HCT116 (cell line): Measurements from ENCODE around the gene SH2D3C. TPM values are rescaled to one million over a fixed set of nuclear protein-coding genes. Genes with fewer than 3 reads are reported as not detected.

Experiments used
- ATAC-seq: fragments of 200-7000 bp; cut with Tn5 transposase; 2 replicates; pipeline ENCODE4 v1.9.1; 2020; ENCODE audit warnings: mild to moderate bottlenecking, moderate library complexity
- BruUV-seq: library from RNA; stranded (reverse); fragments of 400-500 nt; replicated peaks from 2 replicates; lab custom pipeline; 2021; lab: Mats Ljungman, UMichigan
- CTCF ChIA-PET: fragments of 300-600 bp; sonication (Branson Sonifier 250); formaldehyde crosslinking; loops from one replicate; lab custom pipeline; 2021; ENCODE audit warnings: antibody characterized with exemption; lab: Charles Lee
- POLR2A ChIA-PET: fragments of 300-600, 350-600 bp; sonication (Branson Sonifier 250); formaldehyde crosslinking; loops from one replicate; lab custom pipeline; 2021; ENCODE audit warnings: antibody characterized with exemption; lab: Charles Lee
- RAD21 ChIA-PET, 2 experiments: fragments of 300-600 bp; sonication (Branson Sonifier 250); formaldehyde crosslinking; loops; one replicate each; lab custom pipeline; 2023; ENCODE audit warnings: low total read pairs in 2 of 2; ENCODE audit not compliant: uncharacterized antibody in 2 of 2, unreplicated experiment in 2 of 2, low non-redundant PET in 1 of 2; lab: Charles Lee
- DNase-seq: peaks from one replicate; pipeline ENCODE4 v3.0.0-alpha.2; 2010; ENCODE audit warnings: low read depth, low spot score
- H2AFZ ChIP-seq: fragments of 200-600 bp; shearing (Covaris generic), sonication (generic); 2 replicates; pipeline ENCODE4 v1.6.1; 2017; ENCODE audit warnings: low read depth, mixed run types, mixed read lengths, antibody characterized with exemption, low read length; ENCODE audit not compliant: poor library complexity, severe bottlenecking
- H3K27ac ChIP-seq: 2 replicates; pipeline ENCODE4 v1.5.1; 2012; ENCODE audit warnings: low read depth, low read length
- H3K27me3 ChIP-seq: fragments of 200-600 bp; sonication (generic); 2 replicates; pipeline ENCODE4 v1.6.1; 2016; ENCODE audit warnings: mixed run types, low read length, mixed read lengths; ENCODE audit not compliant: insufficient read depth
- H3K36me3 ChIP-seq, 2 experiments: fragments of 200-500 bp in 1 of 2; fragments of 200-600 bp in 1 of 2; sonication (Bioruptor generic) in 1 of 2; sonication (generic) in 1 of 2; 2 replicates each; pipeline versions ENCODE4 v1.5.1 to v1.6.1; 2014 to 2016; ENCODE audit warnings: low read length in 2 of 2, inconsistent platforms in 1 of 2, mixed read lengths in 1 of 2, mixed run types in 1 of 2; ENCODE audit not compliant: insufficient read depth in 2 of 2, control insufficient read depth in 1 of 2
- H3K4me1 ChIP-seq, 2 experiments: fragments of 200-600 bp in 1 of 2; sonication (generic) in 1 of 2; 2 replicates each; pipeline versions ENCODE4 v1.5.1 to v1.6.1; 2012 to 2017; ENCODE audit warnings: low read length in 2 of 2, inconsistent platforms in 1 of 2, mild to moderate bottlenecking in 1 of 2, mixed read lengths in 1 of 2, mixed run types in 1 of 2, moderate library complexity in 1 of 2; ENCODE audit not compliant: insufficient read depth in 2 of 2, control insufficient read depth in 1 of 2
- H3K4me2 ChIP-seq: fragments of 200-600 bp; sonication (generic); 2 replicates; pipeline ENCODE4 v1.6.1; 2017; ENCODE audit warnings: mixed run types, low read length, mixed read lengths
- H3K4me3 ChIP-seq, 2 experiments: fragments of 200-600 bp in 1 of 2; sonication (generic) in 1 of 2; replicated peaks in 1 of 2; 2 replicates each; pipeline ENCODE4 v1.5.1; 2011 to 2016; ENCODE audit warnings: low read length in 2 of 2, control low read depth in 1 of 2, low read depth in 1 of 2, mild to moderate bottlenecking in 1 of 2, mixed read lengths in 1 of 2, mixed run types in 1 of 2
- H3K79me2 ChIP-seq: fragments of 200-600 bp; sonication (generic); 2 replicates; pipeline ENCODE4 v1.6.1; 2017; ENCODE audit warnings: mild to moderate bottlenecking, mixed run types, low read length, moderate library complexity, mixed read lengths; ENCODE audit not compliant: insufficient read depth
- H3K9ac ChIP-seq: fragments of 200-600 bp; sonication (generic); 2 replicates; pipeline ENCODE4 v1.6.1; 2016; ENCODE audit warnings: low read length, mixed read lengths
- H3K9me2 ChIP-seq: fragments of 200-600 bp; sonication (generic), shearing (Covaris generic); 2 replicates; pipeline ENCODE4 v1.6.1; 2017; ENCODE audit warnings: mixed run types, mild to moderate bottlenecking, moderate library complexity; ENCODE audit not compliant: insufficient read depth
- H3K9me3 ChIP-seq, 2 experiments: fragments of 200-500 bp in 1 of 2; fragments of 200-600 bp in 1 of 2; sonication (Bioruptor generic) in 1 of 2; sonication (generic) in 1 of 2; 2 replicates each; pipeline ENCODE4 v1.6.1; 2014 to 2017; ENCODE audit warnings: low read length in 2 of 2, mixed read lengths in 2 of 2, inconsistent platforms in 1 of 2, low read depth in 1 of 2, mild to moderate bottlenecking in 1 of 2, mixed run types in 1 of 2, moderate library complexity in 1 of 2; ENCODE audit not compliant: control insufficient read depth in 1 of 2, insufficient read depth in 1 of 2
- H4K20me1 ChIP-seq: fragments of 200-600 bp; sonication (generic), shearing (Covaris generic); 2 replicates; pipeline ENCODE4 v1.6.1; 2017; ENCODE audit warnings: mixed run types, mild to moderate bottlenecking, moderate library complexity; ENCODE audit not compliant: insufficient read depth
- CBX3 ChIP-seq: IDR thresholded peaks from 2 replicates; pipeline ENCODE4 v1.6.1; 2012; ENCODE audit warnings: low read depth
- CEBPB ChIP-seq: IDR thresholded peaks from 2 replicates; pipeline ENCODE4 v1.6.1; 2012; ENCODE audit warnings: low read depth
- EGR1 ChIP-seq: IDR thresholded peaks from 2 replicates; pipeline ENCODE4 v1.6.1; 2012; ENCODE audit warnings: low read depth
- FOSL1 ChIP-seq: IDR thresholded peaks from 2 replicates; pipeline ENCODE4 v1.6.1; 2012; ENCODE audit warnings: low read depth
- JUND ChIP-seq: IDR thresholded peaks from 2 replicates; pipeline ENCODE4 v1.6.1; 2012
- POLR2A ChIP-seq: IDR thresholded peaks from 2 replicates; pipeline ENCODE4 v1.7.0; 2011; ENCODE audit warnings: borderline replicate concordance; ENCODE audit not compliant: insufficient read depth, insufficient read length; ENCODE audit errors: extremely low read depth
- POLR2AphosphoS5 ChIP-seq: IDR thresholded peaks from 2 replicates; pipeline ENCODE4 v1.6.1; 2011; ENCODE audit warnings: mild to moderate bottlenecking, low read depth, low read length, moderate library complexity
- SIN3A ChIP-seq: IDR thresholded peaks from 2 replicates; pipeline ENCODE4 v1.6.1; 2012; ENCODE audit warnings: low read depth
- YY1 ChIP-seq: IDR thresholded peaks from 2 replicates; pipeline ENCODE4 v1.6.1; 2011; ENCODE audit warnings: low read length, low read depth, moderate library complexity, mild to moderate bottlenecking; ENCODE audit not compliant: insufficient replicate concordance; ENCODE audit errors: extremely low read depth
- ZFX ChIP-seq: fragments of 450-650 bp; IDR thresholded peaks from 2 replicates; pipeline ENCODE4 v1.6.1; 2017
- intact Hi-C: fragments of 100-400 bp; cut with micrococcal nuclease; formaldehyde crosslinking; loops from 2 replicates; pipeline ENCODE4 v1.10.0; 2022
- total RNA-seq: library from RNA; stranded (reverse); gene quantifications from one replicate; pipeline ENCODE4 v1.2.1, GENCODE V29; 2021; ENCODE audit not compliant: unreplicated experiment
- TF ChIP-seq, protein P1 (sequence below), 3 experiments: fragments of 200-600 bp in 1 of 3; sonication (generic) in 1 of 3; IDR thresholded peaks in 2 of 3; conservative IDR thresholded peaks in 1 of 3; 2 replicates each; pipeline ENCODE4 v1.5.1; 2012 to 2017; ENCODE audit warnings: low read depth in 2 of 3, low read length in 2 of 3, antibody characterized with exemption in 1 of 3, borderline replicate concordance in 1 of 3, control low read depth in 1 of 3, mild to moderate bottlenecking in 1 of 3, mixed read lengths in 1 of 3, mixed run types in 1 of 3, moderate library complexity in 1 of 3; ENCODE audit not compliant: insufficient read depth in 1 of 3
- TF ChIP-seq, protein P2 (sequence below): IDR thresholded peaks from 2 replicates; pipeline ENCODE4 v1.6.1; 2012; ENCODE audit warnings: low read depth

The SH2D3C gene
- total RNA-seq, 1 experiment from 2014 or later = 1.3 TPM

DNA sequence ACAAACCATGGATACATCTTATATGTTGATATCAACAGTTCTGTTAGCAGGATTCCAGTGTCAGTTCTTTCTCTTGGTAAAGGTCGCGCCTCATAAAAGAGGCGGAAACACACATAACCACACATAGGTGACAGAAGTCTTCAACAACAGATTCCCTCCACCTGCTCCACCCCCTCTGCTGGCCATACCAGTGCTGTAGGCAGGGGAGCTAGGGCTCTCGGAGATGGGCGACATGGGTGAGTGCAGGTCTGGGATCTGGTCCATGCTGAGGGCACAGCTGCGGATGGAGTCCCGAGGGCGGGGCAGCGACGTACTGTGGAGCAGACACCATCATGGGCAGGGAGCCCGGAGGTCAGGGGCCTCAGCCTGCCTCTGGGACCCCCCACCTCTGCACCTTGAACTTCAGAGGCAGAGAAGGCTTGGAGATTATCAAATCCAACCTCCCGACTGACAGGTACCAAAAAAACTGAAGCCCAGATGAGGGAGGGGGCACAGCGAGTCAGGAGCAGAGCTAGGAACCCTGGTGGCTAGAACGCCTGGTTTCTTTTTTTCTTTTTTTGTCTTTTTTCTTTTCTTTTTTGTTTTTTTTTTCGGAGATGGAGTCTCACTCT is 31.4 kb downstream of the SH2D3C start:
- Histone ChIP-seq H4K20me1 (no peaks in the 10 kb centered on the region), H3K9me3 (no peaks in the 10 kb centered on the region), H3K4me1 (peaks cover 0 to 7% of the 10 kb centered on the region in 2 experiments; a peak in 1 of 4 replicates)
- TF ChIP-seq, protein P1, sequence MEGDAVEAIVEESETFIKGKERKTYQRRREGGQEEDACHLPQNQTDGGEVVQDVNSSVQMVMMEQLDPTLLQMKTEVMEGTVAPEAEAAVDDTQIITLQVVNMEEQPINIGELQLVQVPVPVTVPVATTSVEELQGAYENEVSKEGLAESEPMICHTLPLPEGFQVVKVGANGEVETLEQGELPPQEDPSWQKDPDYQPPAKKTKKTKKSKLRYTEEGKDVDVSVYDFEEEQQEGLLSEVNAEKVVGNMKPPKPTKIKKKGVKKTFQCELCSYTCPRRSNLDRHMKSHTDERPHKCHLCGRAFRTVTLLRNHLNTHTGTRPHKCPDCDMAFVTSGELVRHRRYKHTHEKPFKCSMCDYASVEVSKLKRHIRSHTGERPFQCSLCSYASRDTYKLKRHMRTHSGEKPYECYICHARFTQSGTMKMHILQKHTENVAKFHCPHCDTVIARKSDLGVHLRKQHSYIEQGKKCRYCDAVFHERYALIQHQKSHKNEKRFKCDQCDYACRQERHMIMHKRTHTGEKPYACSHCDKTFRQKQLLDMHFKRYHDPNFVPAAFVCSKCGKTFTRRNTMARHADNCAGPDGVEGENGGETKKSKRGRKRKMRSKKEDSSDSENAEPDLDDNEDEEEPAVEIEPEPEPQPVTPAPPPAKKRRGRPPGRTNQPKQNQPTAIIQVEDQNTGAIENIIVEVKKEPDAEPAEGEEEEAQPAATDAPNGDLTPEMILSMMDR (IDR thresholded peaks at IDR 0.05 in 2 of 3, conservative IDR thresholded peaks at IDR 0.05 in 1 of 3; ENCODE audit: borderline replicate concordance in 1 of 3, insufficient read depth in 1 of 3, low read depth in 2 of 3, low read length in 2 of 3) = 0 out of 6 replicates have a peak, but pooled peaks of 2 of the 3 experiments have one; percentile 7 to 10
- TF ChIP-seq SIN3A (no peak), CEBPB (no peak)
- TF ChIP-seq, all 23 proteins: peak for 1
- Histone ChIP-seq H3K27ac (no peak overlapping the region), H3K4me2 (no peak overlapping the region), H3K9me2 (no peaks in the 10 kb centered on the region), H2AFZ (no peak overlapping the region), H3K79me2 (no peaks in the 10 kb centered on the region), H3K36me3 (no peaks in the 10 kb centered on the region), H3K27me3 (no peaks in the 10 kb centered on the region), H3K9ac (no peak overlapping the region), H3K4me3 (no peak overlapping the region)
- CTCF ChIA-PET = no interaction called here
- POLR2A ChIA-PET = no interaction called here
- RAD21 ChIA-PET = no interaction called here
- no TSS peak for BruUV-seq
- ATAC-seq = peak; percentile 39
- DNase-seq = no peak
- intact Hi-C loops = no loop called here

DNA sequence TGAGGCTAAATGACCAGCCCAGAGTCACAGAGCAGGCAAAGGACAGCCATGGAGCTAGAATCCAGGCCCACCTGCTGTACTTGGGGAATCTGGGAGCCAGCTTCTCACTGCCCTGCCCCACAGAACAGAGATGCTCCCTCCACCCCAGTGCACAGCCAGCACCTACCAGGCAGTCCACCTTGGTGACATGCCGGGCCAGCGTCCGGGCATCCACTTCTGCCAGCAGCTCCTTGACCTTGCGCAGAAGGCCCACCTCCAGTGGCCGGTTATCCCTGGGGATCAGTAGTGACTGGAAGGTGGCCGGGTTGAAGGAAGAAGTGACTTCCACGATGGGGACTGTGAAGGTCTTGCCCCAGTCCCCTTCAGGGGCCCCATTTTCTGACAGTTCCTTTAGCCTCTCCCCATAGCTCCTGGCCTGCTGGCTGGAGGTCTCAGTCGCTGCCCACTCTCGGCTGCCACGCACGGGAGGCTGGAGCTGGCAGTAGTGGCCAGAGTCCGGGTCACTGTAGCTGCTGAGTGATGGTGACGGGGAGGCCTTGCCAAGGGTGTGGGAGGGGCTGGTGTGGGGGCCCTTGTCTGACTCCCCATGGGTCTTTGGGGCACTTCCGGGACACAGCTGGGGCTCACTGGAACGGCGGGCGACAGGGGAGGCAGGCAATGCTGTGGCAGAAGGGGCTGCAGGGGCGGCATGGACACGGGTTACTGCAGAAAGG is 33.9 kb downstream of the SH2D3C start:
- Histone ChIP-seq H3K9ac (no peak overlapping the region), H3K9me2 (no peaks in the 10 kb centered on the region)
- POLR2A ChIA-PET = interaction anchor here (0.7 to 1.3 kb wide), 2 partner anchors 27 to 448 kb away, joined by 3 read pairs; no protein-coding TSS in a partner anchor

More for the DNA sequence above, 33.9 kb downstream of the SH2D3C start:
- Histone ChIP-seq H3K36me3 (no peaks in the 10 kb centered on the region), H3K27me3 (no peaks in the 10 kb centered on the region), H3K4me1 (peaks cover 14 to 28% of the 10 kb centered on the region in 2 experiments), H3K27ac (no peak overlapping the region), H3K4me3 (no peak overlapping the region), H2AFZ (no peak overlapping the region), H3K9me3 (no peaks in the 10 kb centered on the region), H3K79me2 (no peaks in the 10 kb centered on the region), H4K20me1 (no peaks in the 10 kb centered on the region), H3K4me2 (no peak overlapping the region)
- ChIA-PET RAD21 (interaction anchor here in 1 of 2 experiments (0.6 kb wide), 1 partner anchor 219 kb away, joined by 3 read pairs; no protein-coding TSS in a partner anchor), CTCF (interaction anchor here (1.3 to 3.1 kb wide), 2 partner anchors 10 to 125 kb away, joined by 4 to 15 read pairs; partner anchors contain the start of gene TOR2A)
- BruUV-seq = no TSS peak
- DNase-seq = no peak
- no peak for ATAC-seq
- intact Hi-C loops = no loop called here
- TF ChIP-seq JUND (no peak), CEBPB (no peak), POLR2A (no peak), ZFX (no peak), EGR1 (no peak), CBX3 (no peak), POLR2AphosphoS5 (no peak), SIN3A (no peak), YY1 (no peak), FOSL1 (no peak)
- TF ChIP-seq, protein P2, sequence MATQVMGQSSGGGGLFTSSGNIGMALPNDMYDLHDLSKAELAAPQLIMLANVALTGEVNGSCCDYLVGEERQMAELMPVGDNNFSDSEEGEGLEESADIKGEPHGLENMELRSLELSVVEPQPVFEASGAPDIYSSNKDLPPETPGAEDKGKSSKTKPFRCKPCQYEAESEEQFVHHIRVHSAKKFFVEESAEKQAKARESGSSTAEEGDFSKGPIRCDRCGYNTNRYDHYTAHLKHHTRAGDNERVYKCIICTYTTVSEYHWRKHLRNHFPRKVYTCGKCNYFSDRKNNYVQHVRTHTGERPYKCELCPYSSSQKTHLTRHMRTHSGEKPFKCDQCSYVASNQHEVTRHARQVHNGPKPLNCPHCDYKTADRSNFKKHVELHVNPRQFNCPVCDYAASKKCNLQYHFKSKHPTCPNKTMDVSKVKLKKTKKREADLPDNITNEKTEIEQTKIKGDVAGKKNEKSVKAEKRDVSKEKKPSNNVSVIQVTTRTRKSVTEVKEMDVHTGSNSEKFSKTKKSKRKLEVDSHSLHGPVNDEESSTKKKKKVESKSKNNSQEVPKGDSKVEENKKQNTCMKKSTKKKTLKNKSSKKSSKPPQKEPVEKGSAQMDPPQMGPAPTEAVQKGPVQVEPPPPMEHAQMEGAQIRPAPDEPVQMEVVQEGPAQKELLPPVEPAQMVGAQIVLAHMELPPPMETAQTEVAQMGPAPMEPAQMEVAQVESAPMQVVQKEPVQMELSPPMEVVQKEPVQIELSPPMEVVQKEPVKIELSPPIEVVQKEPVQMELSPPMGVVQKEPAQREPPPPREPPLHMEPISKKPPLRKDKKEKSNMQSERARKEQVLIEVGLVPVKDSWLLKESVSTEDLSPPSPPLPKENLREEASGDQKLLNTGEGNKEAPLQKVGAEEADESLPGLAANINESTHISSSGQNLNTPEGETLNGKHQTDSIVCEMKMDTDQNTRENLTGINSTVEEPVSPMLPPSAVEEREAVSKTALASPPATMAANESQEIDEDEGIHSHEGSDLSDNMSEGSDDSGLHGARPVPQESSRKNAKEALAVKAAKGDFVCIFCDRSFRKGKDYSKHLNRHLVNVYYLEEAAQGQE = no peak
